Measurements from ENCODE around the gene CHM.
"Not testable (repeated sequence)": the region's sequence is repeated elsewhere in the genome, so short reads cannot be mapped to it uniquely, and the experiment has no call there.

The CHM gene

GRCh38 chrX:86047174-86047935 lies at the start of gene CHM:
Gene CHM, minus strand, starts transcription at chrX:86047558. Its CDS starts 26 bp downstream, at chrX:86047532.
- no peak for DNase-seq

- DNase-seq = no peak
These were observed 31.3 kb upstream of the CHM start for GRCh38 chrX:86078650-86079049.

- DNase-seq = no peak
These were observed 19.6 kb upstream of the CHM start for GRCh38 chrX:86066998-86067397.

GRCh38 chrX:86061407-86061806 lies 14.0 kb upstream of the CHM start:
- DNase-seq = no peak

- DNase-seq = no peak
These were observed 4.4 kb upstream of the CHM start for GRCh38 chrX:86051741-86052140.

- no peak for DNase-seq
These were observed 550 bp upstream of the CHM start for GRCh38 chrX:86047936-86048280.

- no peak for DNase-seq
These were observed 3.1 kb downstream of the CHM start for GRCh38 chrX:86044216-86044615.

GRCh38 chrX:86039625-86040568 lies 7.5 kb downstream of the CHM start:
- DNase-seq = no peak

- no peak for DNase-seq
These were observed 14.0 kb downstream of the CHM start for GRCh38 chrX:86033385-86033784.

GRCh38 chrX:86028681-86029080 lies 18.7 kb downstream of the CHM start:
- DNase-seq = no peak

GRCh38 chrX:86023811-86024210 lies 23.5 kb downstream of the CHM start:
- DNase-seq = no peak

- no peak for DNase-seq
These were observed 25.6 kb downstream of the CHM start for GRCh38 chrX:86021652-86022289.

- no peak for DNase-seq
These were observed 31.2 kb downstream of the CHM start for GRCh38 chrX:86016139-86016538.

GRCh38 chrX:86014959-86015358 lies 32.4 kb downstream of the CHM start:
- DNase-seq = peak; percentile 30

- no peak for DNase-seq
These were observed 32.9 kb downstream of the CHM start for GRCh38 chrX:86014421-86014820.

GRCh38 chrX:86013792-86014191 lies 33.6 kb downstream of the CHM start:
- no peak for DNase-seq

GRCh38 chrX:86012188-86012587 lies 35.2 kb downstream of the CHM start:
- no peak for DNase-seq

- not testable (repeated sequence) for DNase-seq
These were observed 37.6 kb downstream of the CHM start for GRCh38 chrX:86009803-86010202.

GRCh38 chrX:86007891-86008290 lies 39.5 kb downstream of the CHM start:
- DNase-seq = not testable (repeated sequence)

- DNase-seq = no peak
These were observed 45.1 kb downstream of the CHM start for GRCh38 chrX:86002076-86002896.

- DNase-seq = no peak
These were observed 48.4 kb downstream of the CHM start for GRCh38 chrX:85998954-85999353.

- DNase-seq = no peak
These were observed 50.8 kb downstream of the CHM start for GRCh38 chrX:85996555-85996954.

GRCh38 chrX:85995641-85996040 lies 51.7 kb downstream of the CHM start:
- DNase-seq = no peak
